ENCODE measurements around the gene SUSD3.

SUSD3 gene

DNA sequence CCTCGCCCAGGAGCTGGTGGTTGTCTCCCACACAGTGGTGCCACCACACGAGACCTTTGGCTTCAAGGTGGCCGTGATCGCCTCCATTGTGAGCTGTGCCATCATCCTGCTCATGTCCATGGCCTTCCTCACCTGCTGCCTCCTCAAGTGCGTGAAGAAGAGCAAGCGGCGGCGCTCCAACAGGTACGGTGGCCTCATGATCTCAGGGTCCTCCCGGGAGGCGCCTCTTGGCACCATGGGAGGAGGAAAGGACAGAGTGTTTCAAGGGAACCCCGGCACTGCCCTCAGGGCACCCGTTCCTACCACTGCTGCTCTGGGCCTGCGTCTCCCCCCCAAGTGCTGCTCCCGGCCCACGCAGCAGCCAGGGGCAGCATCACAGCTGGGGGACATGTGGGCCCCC lies 19.3 kb downstream of the SUSD3 start:
- no peaks in the 10 kb centered on the region for H3K27me3 ChIP-seq (ENCODE audit: control insufficient read depth, insufficient read depth, low read length)
- H3K27ac ChIP-seq (ENCODE audit: low read depth, low read length), result no peak overlapping the region
- peaks cover 2% of the 10 kb centered on the region; the same call in 1 of the 2 replicates for H3K4me1 ChIP-seq (ENCODE audit: control insufficient read depth, insufficient read depth, low read length)
- H3K36me3 ChIP-seq (ENCODE audit: control insufficient read depth, insufficient read depth, low read length), result no peaks in the 10 kb centered on the region
- H3K9ac ChIP-seq (ENCODE audit: low read length), result no peak overlapping the region
- no peak overlapping the region for H3K4me3 ChIP-seq (ENCODE audit: low read depth, low read length)
- H3K9me3 ChIP-seq (ENCODE audit: control insufficient read depth, insufficient read depth, low read depth, low read length), result no peaks in the 10 kb centered on the region

DNA sequence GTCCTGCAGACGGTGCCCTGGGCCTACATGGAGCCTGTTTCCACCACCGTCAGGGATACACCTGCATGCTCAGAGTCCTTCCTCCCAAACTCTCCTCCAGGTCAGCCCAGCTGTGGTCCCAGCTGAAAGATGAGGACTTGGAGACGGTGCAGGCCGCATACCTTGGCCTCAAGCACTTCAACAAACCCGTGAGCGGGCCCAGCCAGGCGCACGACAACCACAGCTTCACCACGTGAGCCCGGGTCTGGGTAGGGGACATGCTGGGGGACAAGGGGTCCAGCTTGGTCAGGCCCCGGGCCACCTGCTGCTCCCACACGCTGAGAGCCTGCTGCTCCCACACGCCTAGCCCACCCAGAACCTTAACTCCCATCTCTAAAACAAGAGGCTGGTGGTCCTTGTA lies 20.9 kb downstream of the SUSD3 start:
- H3K36me3 ChIP-seq (ENCODE audit: control insufficient read depth, insufficient read depth, low read length), result no peaks in the 10 kb centered on the region
- no peak overlapping the region for H3K9ac ChIP-seq (ENCODE audit: low read length)
- no peaks in the 10 kb centered on the region for H3K9me3 ChIP-seq (ENCODE audit: control insufficient read depth, insufficient read depth, low read depth, low read length)
- H3K27me3 ChIP-seq (ENCODE audit: control insufficient read depth, insufficient read depth, low read length), result no peaks in the 10 kb centered on the region
- H3K27ac ChIP-seq (ENCODE audit: low read depth, low read length), result no peak overlapping the region
- no peak overlapping the region for H3K4me3 ChIP-seq (ENCODE audit: low read depth, low read length)
- H3K4me1 ChIP-seq (ENCODE audit: control insufficient read depth, insufficient read depth, low read length), result peaks cover 7% of the 10 kb centered on the region; the same call in 1 of the 2 replicates

DNA sequence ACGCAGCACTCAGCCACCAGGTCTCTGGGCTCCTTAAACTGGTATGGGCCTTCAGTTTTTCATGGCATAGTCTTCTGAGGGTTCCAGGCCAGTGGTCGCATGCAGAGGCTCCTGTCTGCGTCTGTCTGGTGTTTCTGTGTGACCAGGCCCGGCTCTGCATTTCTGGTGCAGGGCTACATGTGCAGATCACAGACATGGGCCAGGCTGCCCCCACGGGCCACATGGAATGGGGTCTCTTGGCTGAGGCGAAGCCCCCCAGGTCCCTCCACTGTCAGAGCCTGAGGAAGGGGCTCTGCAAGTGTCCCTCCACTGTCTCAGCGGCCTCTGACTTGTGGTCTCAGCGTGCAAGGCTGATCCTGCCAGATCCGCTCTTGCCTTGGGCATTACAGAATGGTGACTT lies 21.9 kb downstream of the SUSD3 start:
- H3K36me3 ChIP-seq (ENCODE audit: control insufficient read depth, insufficient read depth, low read length), result peaks cover 3% of the 10 kb centered on the region; the same call in 1 of the 2 replicates
- no peaks in the 10 kb centered on the region for H3K27me3 ChIP-seq (ENCODE audit: control insufficient read depth, insufficient read depth, low read length)
- peaks cover under 1% of the 10 kb centered on the region; the same call in 1 of the 2 replicates for H3K9me3 ChIP-seq (ENCODE audit: control insufficient read depth, insufficient read depth, low read depth, low read length)
- H3K27ac ChIP-seq (ENCODE audit: low read depth, low read length), result no peak overlapping the region
- no peak overlapping the region for H3K4me3 ChIP-seq (ENCODE audit: low read depth, low read length)
- peaks cover 7% of the 10 kb centered on the region; the same call in 1 of the 2 replicates for H3K4me1 ChIP-seq (ENCODE audit: control insufficient read depth, insufficient read depth, low read length)
- no peak overlapping the region for H3K9ac ChIP-seq (ENCODE audit: low read length)

DNA sequence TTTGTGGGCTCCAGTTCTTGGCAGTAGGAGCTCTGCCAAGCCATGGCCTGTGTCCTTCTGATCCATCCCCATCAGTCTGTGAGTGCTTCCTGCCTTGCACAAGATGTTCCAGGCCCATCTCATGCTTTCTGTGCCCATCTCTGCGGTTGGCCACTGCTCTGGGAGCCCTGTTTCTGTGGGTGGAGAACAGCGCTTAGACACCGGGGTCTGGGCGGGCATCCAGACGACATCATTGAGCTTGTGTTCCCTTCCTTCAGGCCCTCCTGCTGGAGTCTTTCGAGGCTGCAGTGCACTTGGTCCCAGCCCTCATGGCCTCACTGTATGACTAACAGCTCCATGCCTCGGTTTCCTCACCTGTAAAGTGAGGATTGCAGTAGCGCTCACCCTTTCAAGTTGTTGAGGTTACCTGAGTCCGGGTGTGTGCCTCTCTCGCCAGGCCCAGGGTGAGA lies 22.6 kb downstream of the SUSD3 start:
- H3K27ac ChIP-seq (ENCODE audit: low read depth, low read length), result no peak overlapping the region
- H3K9me3 ChIP-seq (ENCODE audit: control insufficient read depth, insufficient read depth, low read depth, low read length), result peaks cover 5% of the 10 kb centered on the region
- peaks cover 7% of the 10 kb centered on the region; the same call in 1 of the 2 replicates for H3K4me1 ChIP-seq (ENCODE audit: control insufficient read depth, insufficient read depth, low read length)
- no peak overlapping the region for H3K9ac ChIP-seq (ENCODE audit: low read length)
- peaks cover 7% of the 10 kb centered on the region; the same call in 1 of the 2 replicates for H3K36me3 ChIP-seq (ENCODE audit: control insufficient read depth, insufficient read depth, low read length)
- no peak overlapping the region for H3K4me3 ChIP-seq (ENCODE audit: low read depth, low read length)
- H3K27me3 ChIP-seq (ENCODE audit: control insufficient read depth, insufficient read depth, low read length), result no peaks in the 10 kb centered on the region

DNA sequence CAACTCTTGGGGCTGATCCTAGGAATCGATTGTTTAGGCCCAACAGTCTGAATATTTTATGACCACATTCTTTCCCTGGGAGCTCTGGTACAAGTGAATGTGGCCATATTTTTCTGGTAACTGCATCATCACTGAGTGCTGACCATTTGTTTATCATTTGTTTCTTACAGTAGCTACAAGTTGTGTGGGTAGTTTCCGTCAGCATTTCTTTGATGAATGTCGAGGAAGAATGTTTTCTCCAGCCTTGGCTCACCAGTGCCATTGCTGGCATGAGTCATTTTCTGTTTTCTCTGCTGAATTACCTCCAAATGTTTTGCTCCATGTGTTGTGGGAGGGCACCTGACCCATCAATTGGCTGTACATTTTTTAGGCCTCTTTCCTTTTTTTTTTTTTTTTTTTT lies 23.4 kb downstream of the SUSD3 start:
- Histone ChIP-seq H3K36me3 (ENCODE audit: control insufficient read depth, insufficient read depth, low read length) (peaks cover 12% of the 10 kb centered on the region; the same call in 1 of the 2 replicates), H3K4me1 (ENCODE audit: control insufficient read depth, insufficient read depth, low read length) (peaks cover 7% of the 10 kb centered on the region; the same call in 1 of the 2 replicates)

DNA sequence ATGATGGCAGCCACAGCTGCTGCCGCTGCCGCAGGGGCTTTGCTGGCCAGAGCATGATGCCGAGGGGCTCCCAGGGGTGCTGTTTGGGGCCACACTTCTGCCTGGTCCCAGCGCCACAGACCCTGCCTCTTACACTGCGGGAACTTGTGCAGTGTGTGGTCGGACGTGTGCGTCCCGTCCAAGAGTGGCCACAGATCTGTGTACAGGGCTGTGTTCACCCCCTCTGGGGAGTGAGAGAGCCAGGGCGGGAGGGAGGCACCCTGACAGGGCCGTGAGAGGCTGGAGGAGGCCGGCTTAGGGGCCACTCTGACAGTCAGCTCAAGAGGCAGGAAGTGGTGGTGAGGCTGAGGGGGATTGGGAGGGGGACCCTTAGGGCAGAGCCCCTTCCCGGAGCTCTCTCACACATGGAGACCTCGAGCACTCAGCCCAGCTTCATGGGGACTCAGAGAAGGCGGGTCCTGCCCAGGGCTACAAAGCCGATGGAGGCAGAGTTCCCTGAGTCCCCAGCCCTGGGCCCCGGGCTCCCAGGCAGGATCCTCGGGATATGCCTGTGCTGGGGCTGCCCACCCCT lies 24.4 kb downstream of the SUSD3 start:
- peaks cover 12% of the 10 kb centered on the region; the same call in 1 of the 2 replicates for H3K36me3 ChIP-seq (ENCODE audit: control insufficient read depth, insufficient read depth, low read length)
- no peak overlapping the region for H3K27ac ChIP-seq (ENCODE audit: low read depth, low read length)
- H3K27me3 ChIP-seq (ENCODE audit: control insufficient read depth, insufficient read depth, low read length), result no peaks in the 10 kb centered on the region
- H3K4me3 ChIP-seq (ENCODE audit: low read depth, low read length), result no peak overlapping the region
- H3K9ac ChIP-seq (ENCODE audit: low read length), result no peak overlapping the region
- H3K4me1 ChIP-seq (ENCODE audit: control insufficient read depth, insufficient read depth, low read length), result peaks cover 7% of the 10 kb centered on the region; the same call in 1 of the 2 replicates
- H3K9me3 ChIP-seq (ENCODE audit: control insufficient read depth, insufficient read depth, low read depth, low read length), result peaks cover 5% of the 10 kb centered on the region

More for the DNA sequence above, 23.4 kb downstream of the SUSD3 start:
- Histone ChIP-seq H3K9ac (ENCODE audit: low read length) (no peak overlapping the region), H3K9me3 (ENCODE audit: control insufficient read depth, insufficient read depth, low read depth, low read length) (peaks cover 5% of the 10 kb centered on the region), H3K4me3 (ENCODE audit: low read depth, low read length) (no peak overlapping the region), H3K27me3 (ENCODE audit: control insufficient read depth, insufficient read depth, low read length) (no peaks in the 10 kb centered on the region), H3K27ac (ENCODE audit: low read depth, low read length) (no peak overlapping the region)

DNA sequence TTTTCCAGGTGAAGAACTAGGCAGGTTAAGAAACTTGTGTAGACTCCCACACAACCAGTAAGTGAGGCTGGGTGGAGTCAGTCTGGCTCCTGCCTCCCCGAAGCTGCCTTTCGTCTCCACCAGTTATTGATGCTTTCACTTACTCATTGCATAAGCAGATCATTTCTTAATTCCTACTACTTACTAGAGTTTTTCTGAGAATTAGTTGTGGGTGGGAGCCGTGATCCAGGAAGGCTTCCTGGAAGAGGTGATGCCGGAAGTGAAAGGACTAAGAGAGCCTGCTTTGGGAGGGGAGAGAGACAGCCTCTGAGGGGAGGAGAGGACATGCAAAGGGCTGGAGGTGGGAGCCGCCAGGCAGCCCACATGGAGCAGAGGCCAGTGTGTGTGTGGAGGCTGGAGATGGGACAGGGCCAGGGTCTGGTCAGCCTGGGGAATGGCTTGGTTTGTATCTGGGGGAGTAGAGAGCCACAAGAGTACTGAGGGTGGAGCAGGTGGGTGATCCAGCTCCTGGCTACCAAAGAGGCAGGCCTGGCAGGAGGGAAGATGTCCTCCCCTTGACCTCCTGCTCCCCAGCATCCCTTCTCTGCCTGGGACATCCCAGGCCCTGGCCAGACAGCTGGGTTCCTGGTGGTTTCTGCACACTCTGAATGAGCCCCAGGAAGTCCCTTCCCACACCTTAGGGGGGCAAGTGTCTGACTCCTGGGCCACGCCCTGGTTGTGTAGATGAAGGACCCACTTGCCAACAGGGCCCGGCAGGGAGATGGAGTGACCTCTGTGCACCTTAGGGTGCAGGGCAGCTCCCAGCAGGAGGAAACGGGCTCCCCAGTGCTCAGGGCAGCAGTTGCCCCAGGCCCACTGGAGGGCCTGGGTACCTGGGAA lies 25.3 kb downstream of the SUSD3 start:
- Histone ChIP-seq H3K36me3 (ENCODE audit: control insufficient read depth, insufficient read depth, low read length) (peaks cover 12% of the 10 kb centered on the region; the same call in 1 of the 2 replicates), H3K9ac (ENCODE audit: low read length) (no peak overlapping the region), H3K4me3 (ENCODE audit: low read depth, low read length) (no peak overlapping the region), H3K4me1 (ENCODE audit: control insufficient read depth, insufficient read depth, low read length) (peaks cover 7% of the 10 kb centered on the region; the same call in 1 of the 2 replicates), H3K9me3 (ENCODE audit: control insufficient read depth, insufficient read depth, low read depth, low read length) (peaks cover 5% of the 10 kb centered on the region), H3K27me3 (ENCODE audit: control insufficient read depth, insufficient read depth, low read length) (no peaks in the 10 kb centered on the region), H3K27ac (ENCODE audit: low read depth, low read length) (no peak overlapping the region)

DNA sequence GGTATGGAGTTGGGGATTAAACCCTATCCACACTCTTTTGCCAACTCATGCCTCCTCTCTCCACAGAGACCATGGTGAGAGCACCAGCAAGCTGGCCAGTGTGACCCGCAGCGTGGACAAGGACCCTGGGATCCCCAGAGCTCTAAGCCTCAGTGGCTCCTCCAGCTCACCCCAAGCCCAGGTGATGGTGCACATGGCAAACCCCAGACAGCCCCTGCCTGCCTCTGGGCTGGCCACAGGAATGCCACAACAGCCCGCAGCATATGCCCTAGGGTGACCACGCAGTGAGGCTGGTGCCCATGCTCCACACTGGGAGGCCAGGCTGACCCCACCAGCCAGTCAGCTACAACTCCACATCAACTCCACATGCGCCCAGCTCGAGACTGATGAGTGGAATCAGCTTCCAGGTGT lies 26.0 kb downstream of the SUSD3 start:
- no peak overlapping the region for H3K9ac ChIP-seq (ENCODE audit: low read length)
- H3K4me1 ChIP-seq (ENCODE audit: control insufficient read depth, insufficient read depth, low read length), result peaks cover 7% of the 10 kb centered on the region; the same call in 1 of the 2 replicates
- H3K36me3 ChIP-seq (ENCODE audit: control insufficient read depth, insufficient read depth, low read length), result peaks cover 12% of the 10 kb centered on the region; the same call in 1 of the 2 replicates

DNA sequence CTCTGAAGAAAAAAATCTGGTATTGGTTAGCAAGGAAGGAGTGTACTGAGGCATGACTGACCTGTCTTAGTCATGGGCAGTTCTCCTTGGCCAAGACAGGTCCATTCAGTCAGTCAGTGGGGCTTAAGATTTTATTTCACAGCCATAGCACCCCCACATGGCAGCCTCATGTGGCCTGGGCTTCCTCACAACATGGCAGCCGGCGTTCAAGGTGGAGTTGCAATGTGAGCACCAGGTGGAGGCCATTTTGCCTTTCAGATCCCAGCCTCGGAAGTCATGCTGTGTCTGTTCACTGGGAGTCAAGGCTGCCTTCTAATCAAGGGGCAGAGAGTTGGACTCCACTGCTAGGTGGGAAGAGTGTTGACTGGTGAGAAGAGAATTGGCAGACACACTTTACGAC lies 27.2 kb downstream of the SUSD3 start:
- Histone ChIP-seq H3K27me3 (ENCODE audit: control insufficient read depth, insufficient read depth, low read length) (no peaks in the 10 kb centered on the region), H3K9ac (ENCODE audit: low read length) (no peak overlapping the region), H3K27ac (ENCODE audit: low read depth, low read length) (no peak overlapping the region), H3K4me3 (ENCODE audit: low read depth, low read length) (no peak overlapping the region), H3K36me3 (ENCODE audit: control insufficient read depth, insufficient read depth, low read length) (peaks cover 12% of the 10 kb centered on the region; the same call in 1 of the 2 replicates), H3K4me1 (ENCODE audit: control insufficient read depth, insufficient read depth, low read length) (peaks cover 7% of the 10 kb centered on the region; the same call in 1 of the 2 replicates), H3K9me3 (ENCODE audit: control insufficient read depth, insufficient read depth, low read depth, low read length) (peaks cover 5% of the 10 kb centered on the region)

More for the DNA sequence above, 26.0 kb downstream of the SUSD3 start:
- no peak overlapping the region for H3K27ac ChIP-seq (ENCODE audit: low read depth, low read length)
- peaks cover 5% of the 10 kb centered on the region for H3K9me3 ChIP-seq (ENCODE audit: control insufficient read depth, insufficient read depth, low read depth, low read length)
- H3K4me3 ChIP-seq (ENCODE audit: low read depth, low read length), result no peak overlapping the region
- no peaks in the 10 kb centered on the region for H3K27me3 ChIP-seq (ENCODE audit: control insufficient read depth, insufficient read depth, low read length)

DNA sequence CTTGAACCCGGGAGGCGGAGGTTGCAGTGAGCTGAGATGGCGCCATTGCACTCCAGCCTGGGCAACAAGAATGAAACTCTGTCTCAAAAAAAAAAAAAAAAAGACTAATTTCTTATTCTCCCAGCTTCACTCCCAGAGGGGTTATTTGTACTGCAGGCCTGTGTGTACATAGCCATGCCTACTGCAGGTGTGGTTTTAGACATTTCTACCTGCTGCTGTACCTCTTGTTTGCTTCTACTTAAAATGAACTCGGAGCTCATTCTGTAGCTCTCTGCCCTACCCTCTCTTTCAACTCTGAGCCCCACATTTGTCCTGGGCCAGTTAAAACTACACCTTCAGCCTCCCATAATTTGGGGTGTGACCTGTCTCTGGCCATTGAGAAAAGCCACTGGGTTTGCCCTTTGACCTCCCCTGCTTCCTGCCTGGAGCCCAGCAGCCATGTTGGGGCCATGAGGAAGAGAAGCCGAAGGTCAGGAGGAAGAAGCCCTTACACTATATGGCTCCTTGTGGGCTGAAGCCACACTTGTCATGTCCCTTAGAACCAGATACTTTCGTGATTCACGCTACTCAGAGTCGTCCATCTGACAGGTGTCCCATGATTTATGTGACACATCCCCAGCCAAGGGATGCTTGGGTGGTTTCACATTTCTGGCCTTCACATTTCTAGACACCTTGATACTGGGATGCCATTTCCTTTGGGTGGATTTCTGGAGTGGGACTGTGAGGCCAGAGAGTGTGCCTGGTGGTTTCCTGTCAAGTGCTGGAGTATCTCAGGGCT lies 28.1 kb downstream of the SUSD3 start:
- Histone ChIP-seq H3K27me3 (ENCODE audit: control insufficient read depth, insufficient read depth, low read length) (no peaks in the 10 kb centered on the region), H3K4me1 (ENCODE audit: control insufficient read depth, insufficient read depth, low read length) (peaks cover 7% of the 10 kb centered on the region; the same call in 1 of the 2 replicates), H3K27ac (ENCODE audit: low read depth, low read length) (no peak overlapping the region), H3K9me3 (ENCODE audit: control insufficient read depth, insufficient read depth, low read depth, low read length) (peaks cover 5% of the 10 kb centered on the region), H3K36me3 (ENCODE audit: control insufficient read depth, insufficient read depth, low read length) (peaks cover 12% of the 10 kb centered on the region; the same call in 1 of the 2 replicates), H3K4me3 (ENCODE audit: low read depth, low read length) (no peak overlapping the region), H3K9ac (ENCODE audit: low read length) (no peak overlapping the region)
